Activated T-helper 17 cell treated with anti-CD3 and anti-CD28 coated beads, Interleukin-2, amount 50 U/mL, for 72 hours (primary cell): ENCODE results near the gene TSC22D3. TPM values are rescaled to one million over a fixed set of nuclear protein-coding genes. Genes with fewer than 3 reads are reported as not detected.
"Not testable (repeated sequence)": the region's sequence is repeated elsewhere in the genome, so short reads cannot be mapped to it uniquely, and the experiment has no call there.

ENCODE experiments used
- ATAC-seq: fragments of 150-1000 bp; cut with Tn5 transposase; replicated peaks from 2 replicates; pipeline ENCODE4 v1.10.0; 2021; ENCODE audit warnings: mild to moderate bottlenecking, moderate library complexity
- H3K27ac Mint-ChIP-seq: one replicate; pipeline ENCODE4 v1.8.0; 2022; ENCODE audit warnings: mixed read lengths
- H3K27me3 Mint-ChIP-seq: one replicate; pipeline ENCODE4 v1.8.0; 2022; ENCODE audit warnings: mixed read lengths
- H3K36me3 Mint-ChIP-seq: one replicate; pipeline ENCODE4 v1.8.0; 2022; ENCODE audit warnings: low read depth, mild to moderate bottlenecking, mixed read lengths
- H3K4me1 Mint-ChIP-seq: one replicate; pipeline ENCODE4 v1.8.0; 2022; ENCODE audit warnings: mixed read lengths
- H3K4me3 Mint-ChIP-seq: one replicate; pipeline ENCODE4 v1.8.0; 2022; ENCODE audit warnings: mild to moderate bottlenecking, mixed read lengths
- H3K9me3 Mint-ChIP-seq: one replicate; pipeline ENCODE4 v1.8.0; 2022; ENCODE audit warnings: mixed read lengths
- total RNA-seq, 2 donors: library from RNA; stranded (reverse); gene quantifications; one replicate each; pipeline ENCODE4 v1.2.3, GENCODE V29; 2022

TSC22D3 gene
- total RNA-seq: 100 to 1,000 TPM in 1 of 2 donors, 10 to 100 TPM in 1; 49.9 to 199 TPM

DNA sequence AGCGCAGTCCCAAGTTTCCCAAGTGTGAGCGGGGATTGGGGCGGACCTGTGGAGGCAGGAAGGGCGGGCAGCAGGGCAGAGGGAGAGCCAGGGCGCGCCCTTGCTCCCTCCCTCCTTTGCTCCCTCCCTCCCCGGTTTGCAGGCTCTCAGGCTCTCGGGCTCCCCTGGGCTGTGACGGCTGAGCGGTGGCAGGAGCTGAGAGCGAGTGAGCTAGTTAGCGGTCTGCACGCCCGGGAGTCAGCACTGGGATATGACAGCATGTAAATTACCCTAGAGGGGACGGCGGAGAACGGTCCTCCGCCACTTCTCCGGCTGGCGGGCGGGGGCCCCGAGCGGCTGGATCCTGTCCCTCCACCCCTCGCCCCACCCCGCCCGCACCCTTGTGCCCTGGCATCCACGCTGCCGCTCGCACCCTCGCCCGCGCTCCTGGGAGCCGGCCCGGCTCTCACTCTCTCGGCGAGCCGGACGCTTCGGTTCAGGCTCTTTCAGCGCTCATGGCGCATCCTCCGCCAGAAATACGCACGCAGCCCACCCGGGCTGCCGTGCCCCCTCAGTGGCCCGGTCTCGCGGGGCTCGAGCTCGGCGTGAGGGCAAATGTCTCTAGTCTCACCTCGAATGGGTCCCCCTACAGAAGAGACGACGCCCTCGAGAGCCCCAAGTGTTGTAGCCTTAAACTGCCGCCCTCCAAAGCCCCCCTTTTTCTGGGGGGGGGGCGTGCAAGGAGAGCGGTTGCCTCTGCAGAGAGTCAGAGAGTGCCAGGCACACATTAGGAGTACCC, at the start of gene TSC22D3:
Gene TSC22D3 (minus strand): TSS at position 54 of the 778 bp plus-strand sequence. CDS start 368 bp downstream, outside the sequence.
- Mint-ChIP-seq H3K27me3 (no peaks in the 10 kb centered on the region), H3K4me3 (peak within 1 kb of the TSS; percentile 97), H3K9me3 (no peaks in the 10 kb centered on the region), H3K4me1 (peaks cover 13% of the 10 kb centered on the region), H3K36me3 (no peaks in the 10 kb centered on the region), H3K27ac (peak within 1 kb of the TSS; percentile 96)
- ATAC-seq: peak; percentile 88

DNA sequence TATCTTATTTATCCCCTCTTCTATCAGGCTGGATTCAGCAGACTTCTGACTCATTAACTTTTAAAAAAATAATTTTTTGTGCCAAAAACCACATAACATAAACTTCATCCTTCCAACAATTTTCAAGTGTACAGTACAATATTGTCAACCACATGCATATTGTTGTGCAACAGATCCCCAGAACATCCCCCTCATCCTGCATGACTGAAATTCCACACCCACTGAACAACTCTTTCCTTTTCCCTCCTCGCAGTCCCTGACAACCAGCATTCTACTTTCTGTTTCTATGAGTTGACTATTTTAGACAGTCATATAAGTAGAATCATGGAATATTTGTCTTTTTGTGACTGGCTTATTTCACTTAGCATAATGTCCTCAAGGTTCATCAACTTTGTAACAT, 47.9 kb upstream of the TSC22D3 start:
- Mint-ChIP-seq H3K9me3 (no peaks in the 10 kb centered on the region), H3K4me3 (peak overlapping the region; percentile 19), H3K27me3 (no peaks in the 10 kb centered on the region), H3K4me1 (peaks cover 23% of the 10 kb centered on the region), H3K36me3 (no peaks in the 10 kb centered on the region), H3K27ac (no peak overlapping the region)
- ATAC-seq: no peak

DNA sequence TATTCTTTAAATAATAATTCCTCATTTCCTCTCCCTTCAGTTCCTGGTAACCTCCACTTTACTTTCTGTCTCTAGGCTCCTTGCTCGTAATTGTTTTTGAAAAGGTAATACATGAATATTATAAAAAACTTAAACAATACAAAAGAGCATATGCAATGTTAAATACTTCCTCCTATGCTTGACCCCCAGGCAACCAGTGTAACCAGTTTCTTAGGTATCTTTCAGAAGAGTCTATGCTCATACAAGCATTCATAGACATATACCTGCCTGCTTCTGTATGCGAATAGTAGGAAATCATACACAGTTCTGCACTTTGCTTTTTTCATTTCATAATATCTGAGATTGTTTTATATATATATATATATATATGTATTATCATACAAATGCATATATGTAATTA, 47.5 kb upstream of the TSC22D3 start:
- no peaks in the 10 kb centered on the region for H3K27me3 Mint-ChIP-seq
- no peak for ATAC-seq
- H3K27ac Mint-ChIP-seq: no peak overlapping the region
- H3K9me3 Mint-ChIP-seq: no peaks in the 10 kb centered on the region
- no peaks in the 10 kb centered on the region for H3K36me3 Mint-ChIP-seq
- H3K4me3 Mint-ChIP-seq: peak overlapping the region; percentile 19
- peaks cover 22% of the 10 kb centered on the region for H3K4me1 Mint-ChIP-seq

DNA sequence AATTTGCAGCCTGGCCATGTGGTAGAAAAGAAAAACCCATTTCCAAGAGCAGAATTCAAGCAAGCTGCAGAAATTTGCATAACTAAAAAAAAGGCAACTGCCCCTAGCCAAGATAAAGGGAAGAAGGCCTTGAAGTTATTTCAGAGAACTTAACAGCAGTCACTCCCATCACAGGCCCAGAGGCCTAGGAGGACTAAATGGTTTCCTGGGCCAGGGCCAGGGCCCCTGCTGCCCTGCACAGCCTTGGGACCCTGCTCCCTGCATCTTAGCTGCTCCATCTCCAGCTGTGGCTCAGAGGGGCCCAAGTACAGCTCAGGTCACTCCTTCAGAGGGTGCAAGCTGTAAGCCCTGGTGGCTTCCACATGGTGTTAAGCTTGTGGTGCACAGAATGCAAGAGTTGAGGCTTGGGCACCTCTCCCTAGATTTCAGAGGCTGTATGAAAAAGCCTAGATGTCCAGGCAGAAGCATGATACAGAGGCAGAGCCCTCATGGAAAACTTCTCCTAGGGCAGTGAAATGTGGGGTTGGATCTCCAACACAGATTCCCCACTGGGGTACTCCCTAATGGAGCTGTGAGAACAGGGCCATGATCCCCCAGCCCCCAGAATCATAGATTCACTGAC, 43.4 kb upstream of the TSC22D3 start:
- H3K36me3 Mint-ChIP-seq: no peaks in the 10 kb centered on the region
- ATAC-seq: no peak
- H3K27ac Mint-ChIP-seq: no peak overlapping the region
- no peaks in the 10 kb centered on the region for H3K9me3 Mint-ChIP-seq
- no peaks in the 10 kb centered on the region for H3K27me3 Mint-ChIP-seq
- no peak overlapping the region for H3K4me3 Mint-ChIP-seq
- H3K4me1 Mint-ChIP-seq: peaks cover 5% of the 10 kb centered on the region

DNA sequence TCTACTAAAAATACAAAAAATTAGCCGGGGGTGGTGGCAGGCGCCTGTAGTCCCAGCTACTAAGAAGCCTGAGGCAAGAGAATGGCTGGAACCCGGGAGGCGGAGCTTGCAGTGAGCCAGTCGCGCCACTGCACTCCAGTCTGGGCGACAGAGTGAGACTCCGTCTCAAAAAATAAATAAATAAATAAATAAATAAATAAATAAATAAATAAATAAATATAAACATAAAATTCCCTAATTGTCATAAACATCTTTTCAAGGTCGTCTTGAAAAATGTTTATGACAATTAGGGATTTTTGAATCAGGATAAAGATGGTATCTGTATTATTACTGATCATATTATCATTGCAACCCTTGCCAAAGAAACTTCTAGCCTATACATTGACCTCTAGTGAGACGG, 34.5 kb upstream of the TSC22D3 start:
- not testable (repeated sequence) for H3K36me3 Mint-ChIP-seq, H3K4me3 Mint-ChIP-seq, ATAC-seq, H3K27ac Mint-ChIP-seq, H3K4me1 Mint-ChIP-seq, H3K9me3 Mint-ChIP-seq
- H3K27me3 Mint-ChIP-seq: peaks cover 12% of the 10 kb centered on the region

DNA sequence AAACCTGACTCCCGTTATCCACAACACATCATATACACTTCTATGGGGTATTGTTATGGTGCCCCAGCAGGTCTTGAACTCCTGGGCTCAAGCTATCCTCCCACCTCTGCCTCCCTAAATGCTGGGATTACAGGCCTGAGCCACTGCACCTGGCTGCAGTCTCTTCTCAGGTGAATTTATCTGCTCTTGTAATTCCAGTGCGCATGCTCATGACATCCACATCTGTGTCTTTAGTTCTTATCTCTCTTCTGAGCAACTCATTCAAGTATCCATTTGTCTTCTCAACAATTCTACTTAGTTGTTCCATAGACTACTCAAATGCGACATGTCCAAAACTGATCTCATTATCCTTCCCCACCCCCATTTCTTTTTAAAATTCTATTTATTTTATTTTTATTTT, 29.6 kb upstream of the TSC22D3 start:
- Mint-ChIP-seq H3K27me3 (peaks cover 4% of the 10 kb centered on the region), H3K4me3 (no peak overlapping the region), H3K36me3 (no peaks in the 10 kb centered on the region), H3K4me1 (no peaks in the 10 kb centered on the region), H3K9me3 (no peaks in the 10 kb centered on the region), H3K27ac (no peak overlapping the region)
- ATAC-seq: no peak

DNA sequence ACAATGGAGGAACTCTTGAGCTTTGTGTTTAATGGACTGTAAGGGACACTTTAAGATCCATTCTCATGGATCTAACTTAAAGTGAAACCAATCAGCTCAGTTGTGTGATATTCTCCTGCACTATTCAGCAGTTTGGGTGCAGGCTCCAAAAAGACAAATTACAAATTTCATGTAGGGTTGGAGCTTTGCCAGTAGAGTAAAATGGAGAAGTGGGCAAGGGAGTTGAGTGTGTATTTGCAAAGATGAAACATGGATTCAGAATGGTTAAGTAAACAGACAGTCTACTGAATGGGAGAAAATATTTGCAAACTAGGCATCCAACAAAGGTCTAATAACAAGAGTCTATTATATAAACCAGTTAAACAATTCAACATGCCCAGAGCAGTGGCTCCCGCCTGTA, 28.8 kb upstream of the TSC22D3 start:
- no peaks in the 10 kb centered on the region for H3K4me1 Mint-ChIP-seq
- no peak for ATAC-seq
- H3K4me3 Mint-ChIP-seq: no peak overlapping the region
- H3K27me3 Mint-ChIP-seq: peaks cover 5% of the 10 kb centered on the region
- H3K9me3 Mint-ChIP-seq: no peaks in the 10 kb centered on the region
- no peak overlapping the region for H3K27ac Mint-ChIP-seq
- no peaks in the 10 kb centered on the region for H3K36me3 Mint-ChIP-seq

DNA sequence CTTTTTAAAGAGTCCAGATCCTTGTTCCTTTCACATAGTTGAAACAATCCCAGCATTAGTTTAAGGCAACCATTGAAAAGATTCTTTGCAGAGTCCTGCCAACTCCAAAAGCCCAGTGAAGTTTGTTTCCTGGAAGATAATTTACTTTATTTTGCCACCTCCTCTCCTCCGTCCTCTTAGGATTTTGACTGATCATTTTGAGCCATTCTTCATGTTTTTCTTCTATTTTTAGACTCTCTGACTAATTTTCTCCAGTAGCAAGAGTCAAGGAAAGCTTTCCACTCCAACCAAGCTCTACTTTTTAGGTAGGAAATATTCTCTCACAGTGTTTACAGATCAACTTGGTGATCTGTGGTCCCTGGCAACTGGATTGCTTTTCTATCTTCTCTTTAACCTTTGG, 12.2 kb upstream of the TSC22D3 start:
- no peak for ATAC-seq
- no peaks in the 10 kb centered on the region for H3K9me3 Mint-ChIP-seq
- no peak overlapping the region for H3K27ac Mint-ChIP-seq
- H3K27me3 Mint-ChIP-seq: peaks cover 6% of the 10 kb centered on the region
- H3K36me3 Mint-ChIP-seq: no peaks in the 10 kb centered on the region
- H3K4me1 Mint-ChIP-seq: no peaks in the 10 kb centered on the region
- no peak overlapping the region for H3K4me3 Mint-ChIP-seq

DNA sequence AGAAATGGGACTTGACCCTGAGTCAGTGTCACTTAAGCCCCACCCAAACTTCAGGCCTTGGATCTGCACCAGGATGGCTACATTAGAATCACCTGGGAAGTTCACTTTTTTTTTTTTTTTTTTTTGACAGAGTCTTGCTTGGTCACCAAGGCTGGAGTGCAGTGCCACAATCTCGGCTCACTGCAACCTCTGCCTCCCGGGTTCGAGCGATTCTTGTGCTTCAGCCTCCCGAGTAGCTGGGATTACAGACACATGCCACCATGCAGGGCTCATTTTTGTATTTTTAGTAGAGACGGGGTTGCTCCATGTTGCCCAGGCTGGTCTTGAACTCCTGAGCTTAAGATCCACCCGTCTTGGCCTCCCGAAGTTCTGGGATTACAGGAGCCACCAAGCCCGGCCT, 4.9 kb upstream of the TSC22D3 start:
- Mint-ChIP-seq H3K36me3 (no peaks in the 10 kb centered on the region), H3K9me3 (no peaks in the 10 kb centered on the region), H3K27ac (no peak overlapping the region), H3K4me3 (no peak overlapping the region), H3K27me3 (peaks cover 3% of the 10 kb centered on the region), H3K4me1 (peaks cover 13% of the 10 kb centered on the region)
- ATAC-seq: no peak

DNA sequence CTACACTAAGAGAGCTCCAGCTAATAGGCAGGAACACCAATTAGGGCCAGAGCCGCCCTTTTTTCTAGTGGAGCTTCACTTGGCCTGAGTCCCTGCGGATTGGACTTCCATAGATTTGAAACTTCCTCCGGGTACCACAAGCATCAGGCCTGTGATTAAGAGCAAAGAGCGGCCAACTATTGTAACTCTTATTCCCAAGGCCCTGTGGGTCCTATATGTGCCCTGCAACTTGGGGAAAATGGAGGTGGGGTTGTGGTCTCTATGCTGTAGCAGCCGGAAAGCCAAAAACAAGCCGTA, 1.9 kb upstream of the TSC22D3 start, which contains the start of gene NCBP2L:
Gene NCBP2L (plus strand): TSS at position 198 of the 297 bp plus-strand sequence. CDS start 16,488 bp downstream, outside the sequence.
- H3K4me3 Mint-ChIP-seq: peak within 1 kb of the TSS; percentile 97
- peaks cover 13% of the 10 kb centered on the region for H3K4me1 Mint-ChIP-seq
- H3K9me3 Mint-ChIP-seq: no peaks in the 10 kb centered on the region
- no peaks in the 10 kb centered on the region for H3K27me3 Mint-ChIP-seq
- ATAC-seq: no peak
- H3K27ac Mint-ChIP-seq: peak within 1 kb of the TSS; percentile 96
- no peaks in the 10 kb centered on the region for H3K36me3 Mint-ChIP-seq

DNA sequence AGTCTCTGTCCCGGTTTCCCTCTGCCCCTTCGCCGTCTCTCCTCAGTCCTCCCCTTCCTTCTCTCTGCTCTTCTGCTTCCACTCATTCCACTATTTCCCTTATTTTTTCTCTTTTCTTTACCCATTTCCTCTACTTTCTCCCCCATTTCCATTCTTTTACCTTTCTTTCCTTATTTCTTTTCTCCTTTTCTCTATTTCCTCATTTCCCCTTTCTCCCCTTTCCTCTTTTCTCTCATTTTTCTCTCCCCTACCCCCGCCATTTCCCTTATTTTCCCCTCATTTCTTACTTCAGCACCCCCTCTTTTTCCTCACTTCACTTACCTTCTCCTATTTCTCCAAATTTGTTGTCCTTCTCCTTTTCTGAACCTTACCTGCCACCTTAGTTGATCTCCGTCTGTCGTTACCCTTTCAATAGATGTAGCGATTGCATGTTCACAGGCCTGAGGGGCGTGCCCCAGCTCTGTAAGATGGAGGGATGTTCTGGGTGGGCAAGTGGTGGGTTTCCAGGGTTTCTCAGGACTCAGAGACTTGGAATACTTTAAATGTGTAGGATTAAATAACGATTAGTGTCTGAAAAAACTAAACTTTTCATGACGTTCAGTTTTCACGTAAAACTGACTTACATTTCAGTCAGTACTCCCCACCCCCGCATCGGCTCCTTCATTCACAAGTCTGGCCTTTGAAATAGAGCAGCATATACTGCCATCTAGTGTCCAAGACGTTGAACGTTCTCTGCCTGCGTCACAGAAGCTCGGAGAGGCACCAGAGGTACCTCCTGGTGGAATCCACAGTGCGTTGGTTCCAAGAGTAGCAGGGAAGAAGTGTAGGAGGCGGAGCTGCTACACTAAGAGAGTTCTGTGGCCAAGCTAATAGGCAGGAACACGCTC, 1.3 kb upstream of the TSC22D3 start:
- ATAC-seq: peak; percentile 80
- H3K27ac Mint-ChIP-seq: peak overlapping the region; percentile 96
- no peaks in the 10 kb centered on the region for H3K9me3 Mint-ChIP-seq
- no peaks in the 10 kb centered on the region for H3K36me3 Mint-ChIP-seq
- no peaks in the 10 kb centered on the region for H3K27me3 Mint-ChIP-seq
- peaks cover 13% of the 10 kb centered on the region for H3K4me1 Mint-ChIP-seq
- H3K4me3 Mint-ChIP-seq: peak overlapping the region; percentile 97

DNA sequence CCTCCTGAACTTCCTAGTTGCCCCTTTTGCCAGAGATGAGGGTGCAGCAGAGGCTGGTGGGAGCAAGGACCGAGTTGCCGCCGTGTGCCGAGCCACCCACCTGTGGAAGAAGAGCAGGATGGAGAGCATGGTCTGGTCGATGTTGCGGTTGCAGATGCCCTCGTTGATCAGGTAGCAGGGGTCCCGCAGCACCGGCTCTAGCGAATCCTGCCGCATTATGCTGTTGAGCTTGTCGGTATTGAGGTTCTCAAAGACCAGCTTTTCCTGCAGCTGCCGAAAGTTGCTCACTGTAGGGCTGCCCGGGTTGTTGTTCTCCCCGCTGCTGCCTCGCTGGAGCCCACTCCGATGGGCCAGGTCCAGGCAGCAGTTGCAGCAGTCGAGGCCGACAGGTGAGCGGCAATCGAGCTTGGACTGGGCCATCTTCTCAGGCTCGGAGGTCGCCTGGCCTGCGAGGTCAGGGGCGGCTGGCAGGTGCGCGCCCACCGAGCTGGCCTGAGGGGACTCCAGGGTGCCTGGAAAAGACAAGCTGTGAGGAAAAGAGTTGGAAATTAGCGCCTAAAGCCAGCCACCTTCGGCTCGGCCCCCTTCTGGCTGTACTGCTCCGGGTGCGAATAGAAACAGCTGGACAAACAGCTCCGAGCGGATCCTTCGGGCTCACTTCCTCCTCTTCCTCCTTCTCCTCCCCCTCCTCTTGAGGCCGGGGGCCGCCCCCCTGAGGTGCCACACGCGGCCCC, 420 bp downstream of the TSC22D3 start:
- no peak for ATAC-seq

DNA sequence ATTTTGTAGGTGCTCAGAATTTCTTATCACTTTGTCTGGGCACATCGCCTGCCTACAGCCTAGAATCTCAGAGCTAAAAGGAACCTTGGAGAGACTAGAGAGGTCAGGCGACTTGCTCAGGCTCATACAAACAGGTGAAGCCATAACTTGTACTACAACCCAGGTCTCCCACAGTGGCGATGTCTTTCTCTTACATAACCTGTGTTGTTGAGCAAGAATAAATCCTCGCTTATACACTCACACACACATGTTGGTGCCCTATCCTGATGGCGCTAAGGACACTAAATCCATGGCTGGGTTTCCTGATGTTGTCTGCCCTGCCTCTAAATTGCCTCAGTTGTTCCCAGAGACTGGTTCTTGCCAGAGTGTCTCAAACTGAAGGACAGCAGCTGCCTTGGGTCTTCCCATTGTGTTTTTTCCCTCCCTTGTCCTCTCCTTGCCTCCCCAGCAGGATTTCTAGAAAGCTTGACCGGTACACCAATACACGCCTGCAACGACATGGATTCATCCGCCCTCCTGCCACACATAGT, 1.6 kb downstream of the TSC22D3 start:
- Mint-ChIP-seq H3K4me3 (peak overlapping the region; percentile 97), H3K27me3 (no peaks in the 10 kb centered on the region), H3K9me3 (no peaks in the 10 kb centered on the region), H3K4me1 (peaks cover 13% of the 10 kb centered on the region), H3K27ac (no peak overlapping the region), H3K36me3 (no peaks in the 10 kb centered on the region)
- ATAC-seq: no peak

More for the DNA sequence above, 420 bp downstream of the TSC22D3 start:
- Mint-ChIP-seq H3K27ac (no peak overlapping the region), H3K27me3 (no peaks in the 10 kb centered on the region), H3K4me3 (peak overlapping the region; percentile 97), H3K4me1 (peaks cover 13% of the 10 kb centered on the region), H3K9me3 (no peaks in the 10 kb centered on the region), H3K36me3 (no peaks in the 10 kb centered on the region)

DNA sequence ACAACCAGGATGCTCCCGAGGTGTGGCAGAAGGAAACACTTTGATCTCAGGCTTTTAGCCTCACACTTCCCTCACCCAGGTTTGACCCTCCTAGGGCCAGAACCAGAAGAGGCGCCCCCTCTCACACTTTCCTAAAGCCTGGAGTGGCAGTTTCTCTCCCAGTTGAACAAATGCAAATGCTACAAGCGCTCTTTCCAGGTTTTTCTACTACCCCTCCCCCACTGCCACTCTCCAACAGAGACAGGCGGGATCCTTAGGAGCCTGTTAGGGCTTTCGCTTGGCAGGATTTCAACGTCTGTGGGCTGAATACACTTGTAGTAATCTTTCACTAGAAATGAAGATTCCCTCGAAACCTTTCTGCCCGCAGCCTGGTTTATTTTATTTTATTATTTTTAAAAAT, 2.4 kb downstream of the TSC22D3 start:
- Mint-ChIP-seq H3K27me3 (no peaks in the 10 kb centered on the region), H3K9me3 (no peaks in the 10 kb centered on the region), H3K27ac (no peak overlapping the region), H3K36me3 (no peaks in the 10 kb centered on the region), H3K4me1 (peaks cover 13% of the 10 kb centered on the region), H3K4me3 (no peak overlapping the region)
- ATAC-seq: no peak
